GM12892 (cell line): ENCODE results near the gene GPR3.

Source experiments
- POLR2A ChIP-seq: IDR thresholded peaks from 2 replicates; pipeline ENCODE4 v1.6.1; 2011; ENCODE audit warnings: low read depth, low read length, control low read depth
- POLR2AphosphoS5 ChIP-seq: IDR thresholded peaks from 2 replicates; pipeline ENCODE4 v1.6.1; 2011; ENCODE audit warnings: low read depth, low read length, control low read depth
- TAF1 ChIP-seq: IDR thresholded peaks from 2 replicates; pipeline ENCODE4 v1.6.1; 2011; ENCODE audit warnings: low read depth, mild to moderate bottlenecking, control low read depth, low read length, borderline replicate concordance

GRCh38 chr1:27408151-27408550 lies 15.7 kb downstream of the GPR3 start:
- TF ChIP-seq POLR2A (no peak), POLR2AphosphoS5 (no peak), TAF1 (no peak)
